Left lung (tissue), 10 donors: ENCODE data around the gene METTL16. TPM values are rescaled to one million over a fixed set of nuclear protein-coding genes. Genes with fewer than 3 reads are reported as not detected.

Experiments
- ATAC-seq: fragments of 200-7000 bp; cut with Tn5 transposase; one replicate; pipeline ENCODE4 v1.9.1; 2020; ENCODE audit warnings: moderate library complexity
- DNase-seq, 4 donors: peaks; one replicate each; pipeline ENCODE4 v3.0.0-alpha.2; 2013 to 2020
- H3K27ac ChIP-seq, 2 donors: fragments of 200-600 bp; sonication (generic) in 1 of 2; one replicate each; pipeline versions ENCODE4 v1.5.0 to v1.8.0; 2020 to 2021
- H3K27me3 ChIP-seq, 2 donors: fragments of 200-600 bp; sonication (generic) in 1 of 2; one replicate each; pipeline versions ENCODE4 v1.5.0 to v1.8.0; 2020 to 2021
- H3K36me3 ChIP-seq, 2 donors: fragments of 200-600 bp; sonication (generic) in 1 of 2; one replicate each; pipeline versions ENCODE4 v1.5.0 to v1.8.0; 2020 to 2021
- H3K4me1 ChIP-seq, 2 donors: fragments of 200-600 bp; one replicate each; pipeline ENCODE4 v1.8.0; 2021
- H3K4me3 ChIP-seq, 2 donors: fragments of 200-600 bp; sonication (generic) in 1 of 2; one replicate each; pipeline versions ENCODE4 v1.5.0 to v1.8.0; 2020 to 2021; ENCODE audit warnings: mild to moderate bottlenecking in 1 of 2
- H3K9me3 ChIP-seq, 2 donors: fragments of 200-600 bp; sonication (generic) in 1 of 2; one replicate each; pipeline versions ENCODE4 v1.5.0 to v1.8.0; 2020 to 2021
- intact Hi-C, 2 donors: fragments of 100-400 bp; cut with DNase I; formaldehyde crosslinking; loops; one replicate each; pipeline versions ENCODE4 v1.11.2 to v1.14.2; 2022
- polyA plus RNA-seq, 6 donors: library from polyadenylated mRNA; unstranded; fragments of 120-200 nt; gene quantifications; one replicate each; pipeline ENCODE4 v1.2.1, GENCODE V29; 2013; ENCODE audit not compliant: insufficient read length in 6 of 6
- total RNA-seq, 2 donors: library from RNA; stranded (reverse); fragmentation: NEBNext Ultra II Directional; extraction: Animal tissue kit (Norgen Biotek cat#: 25700); gene quantifications; one replicate each; pipeline ENCODE4 v1.2.1, GENCODE V29; 2021
- TF ChIP-seq, protein P1 (sequence below), 2 donors: fragments of 200-600 bp; sonication (generic) in 1 of 2; IDR thresholded peaks; one replicate each; pipeline versions ENCODE4 v1.5.0 to v1.8.0; 2021; ENCODE audit warnings: antibody characterized with exemption in 2 of 2
- donor health status: DM: no; HTN: yes; CAD: no.
- donor health status: DM: no; HTN: no; CAD: no.

The METTL16 gene
- total and polyA plus RNA-seq, 8 donors = 25.1 to 51.8 (median 38.7) TPM

DNA sequence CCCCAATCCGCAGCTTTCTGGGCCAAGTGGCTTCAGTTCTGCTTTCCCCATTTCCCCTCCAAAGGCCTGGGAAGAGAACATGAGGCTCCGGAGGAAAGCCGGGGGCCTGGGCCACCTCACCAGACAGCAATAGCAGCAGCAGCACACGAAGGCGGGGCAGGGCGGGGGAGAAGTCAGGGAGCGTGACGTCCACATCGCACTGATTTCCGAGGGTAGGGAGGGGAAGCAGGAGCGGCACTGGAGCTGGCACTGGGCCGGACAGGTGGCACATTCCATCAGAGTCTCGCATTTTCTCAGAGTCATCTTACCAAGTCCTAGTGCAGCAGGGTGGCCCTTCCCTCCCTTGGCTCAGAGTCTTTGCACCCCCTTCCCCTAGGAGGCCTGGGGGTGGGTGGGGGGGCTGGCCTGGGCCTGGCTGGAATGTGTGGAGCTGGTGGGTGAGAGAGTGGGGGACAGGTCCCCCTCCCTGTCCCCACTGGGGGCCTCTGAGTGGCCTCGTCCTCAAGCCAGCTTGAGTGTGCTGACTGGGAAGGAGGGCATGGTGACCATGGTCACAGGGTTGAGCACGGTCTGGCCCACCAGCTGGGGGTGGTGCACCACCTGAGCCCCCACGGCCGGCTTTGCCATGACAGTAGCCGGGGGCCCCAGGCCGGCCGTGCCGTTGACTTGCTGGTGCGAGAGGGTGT is 125.1 kb downstream of the METTL16 start:
- peaks cover 15 to 31% of the 10 kb centered on the region in 2 donors for H3K4me1 ChIP-seq
- peaks cover 0 to 36% of the 10 kb centered on the region in 2 donors for H3K36me3 ChIP-seq
- H3K27ac ChIP-seq = no peak overlapping the region
- ATAC-seq (peak; percentile 9), DNase-seq (peak in 1 of 4 donors; percentile 36)
- no peak overlapping the region for H3K4me3 ChIP-seq
- H3K9me3 ChIP-seq = no peaks in the 10 kb centered on the region
- TF ChIP-seq, protein P1, sequence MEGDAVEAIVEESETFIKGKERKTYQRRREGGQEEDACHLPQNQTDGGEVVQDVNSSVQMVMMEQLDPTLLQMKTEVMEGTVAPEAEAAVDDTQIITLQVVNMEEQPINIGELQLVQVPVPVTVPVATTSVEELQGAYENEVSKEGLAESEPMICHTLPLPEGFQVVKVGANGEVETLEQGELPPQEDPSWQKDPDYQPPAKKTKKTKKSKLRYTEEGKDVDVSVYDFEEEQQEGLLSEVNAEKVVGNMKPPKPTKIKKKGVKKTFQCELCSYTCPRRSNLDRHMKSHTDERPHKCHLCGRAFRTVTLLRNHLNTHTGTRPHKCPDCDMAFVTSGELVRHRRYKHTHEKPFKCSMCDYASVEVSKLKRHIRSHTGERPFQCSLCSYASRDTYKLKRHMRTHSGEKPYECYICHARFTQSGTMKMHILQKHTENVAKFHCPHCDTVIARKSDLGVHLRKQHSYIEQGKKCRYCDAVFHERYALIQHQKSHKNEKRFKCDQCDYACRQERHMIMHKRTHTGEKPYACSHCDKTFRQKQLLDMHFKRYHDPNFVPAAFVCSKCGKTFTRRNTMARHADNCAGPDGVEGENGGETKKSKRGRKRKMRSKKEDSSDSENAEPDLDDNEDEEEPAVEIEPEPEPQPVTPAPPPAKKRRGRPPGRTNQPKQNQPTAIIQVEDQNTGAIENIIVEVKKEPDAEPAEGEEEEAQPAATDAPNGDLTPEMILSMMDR (IDR thresholded peaks at IDR 0.05) = no peak
- no peaks in the 10 kb centered on the region for H3K27me3 ChIP-seq
- intact Hi-C loops = no loop called here

DNA sequence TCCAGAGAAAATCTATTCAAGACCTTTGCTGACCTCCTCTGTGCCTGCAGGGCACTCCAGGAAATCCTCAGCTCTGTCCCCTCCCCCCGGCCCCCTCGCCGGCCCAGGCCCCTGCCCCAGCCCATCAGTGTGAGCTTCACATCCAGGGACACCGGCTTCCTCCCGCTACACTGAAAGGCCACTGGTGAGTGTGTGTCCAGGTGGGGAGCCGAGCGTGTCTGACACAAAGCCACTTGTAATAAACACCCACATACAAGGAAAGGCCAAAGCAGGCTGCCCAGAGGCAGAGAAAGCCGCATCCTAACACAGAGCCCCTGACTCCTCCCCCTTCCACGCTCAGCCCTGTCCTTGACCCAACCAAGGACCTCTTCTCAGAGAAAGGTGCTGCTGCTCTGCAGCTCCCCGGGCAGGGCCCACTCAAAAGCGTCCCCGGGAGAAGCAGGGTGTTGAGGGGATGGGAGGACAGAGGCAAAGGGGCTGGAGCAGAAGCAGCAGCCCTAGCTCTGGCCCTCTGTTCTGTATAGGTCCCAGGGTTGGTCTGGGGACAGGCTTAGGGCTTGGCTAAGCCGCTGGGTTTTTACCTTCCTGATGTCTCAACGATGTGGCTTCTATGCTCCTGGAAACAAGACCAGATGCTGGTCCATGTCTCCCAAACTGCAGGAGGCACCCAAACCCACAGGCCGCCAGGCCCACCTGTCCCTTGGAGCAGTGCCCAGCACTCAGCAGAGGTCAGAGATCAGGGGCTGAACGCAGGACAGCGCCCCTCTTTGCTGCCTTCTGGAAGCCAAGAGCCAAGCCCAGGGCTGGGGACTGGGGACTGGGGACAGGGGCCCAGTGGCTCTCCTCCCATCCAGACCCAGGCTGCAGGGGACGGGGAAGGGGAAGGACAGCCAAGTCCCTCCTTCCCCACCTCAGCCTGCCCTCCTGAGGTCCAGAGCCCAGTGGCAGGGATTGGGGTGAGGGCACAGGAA is 126.2 kb downstream of the METTL16 start:
- TF ChIP-seq, protein P1 (IDR thresholded peaks at IDR 0.05) = no peak
- no peak for DNase-seq
- no peak for ATAC-seq
- Histone ChIP-seq H3K27me3 (no peaks in the 10 kb centered on the region), H3K27ac (no peak overlapping the region), H3K4me1 (peaks cover 10 to 21% of the 10 kb centered on the region in 2 donors), H3K36me3 (peaks cover 0 to 38% of the 10 kb centered on the region in 2 donors), H3K9me3 (no peaks in the 10 kb centered on the region), H3K4me3 (no peak overlapping the region)
- intact Hi-C loops = no loop called here

DNA sequence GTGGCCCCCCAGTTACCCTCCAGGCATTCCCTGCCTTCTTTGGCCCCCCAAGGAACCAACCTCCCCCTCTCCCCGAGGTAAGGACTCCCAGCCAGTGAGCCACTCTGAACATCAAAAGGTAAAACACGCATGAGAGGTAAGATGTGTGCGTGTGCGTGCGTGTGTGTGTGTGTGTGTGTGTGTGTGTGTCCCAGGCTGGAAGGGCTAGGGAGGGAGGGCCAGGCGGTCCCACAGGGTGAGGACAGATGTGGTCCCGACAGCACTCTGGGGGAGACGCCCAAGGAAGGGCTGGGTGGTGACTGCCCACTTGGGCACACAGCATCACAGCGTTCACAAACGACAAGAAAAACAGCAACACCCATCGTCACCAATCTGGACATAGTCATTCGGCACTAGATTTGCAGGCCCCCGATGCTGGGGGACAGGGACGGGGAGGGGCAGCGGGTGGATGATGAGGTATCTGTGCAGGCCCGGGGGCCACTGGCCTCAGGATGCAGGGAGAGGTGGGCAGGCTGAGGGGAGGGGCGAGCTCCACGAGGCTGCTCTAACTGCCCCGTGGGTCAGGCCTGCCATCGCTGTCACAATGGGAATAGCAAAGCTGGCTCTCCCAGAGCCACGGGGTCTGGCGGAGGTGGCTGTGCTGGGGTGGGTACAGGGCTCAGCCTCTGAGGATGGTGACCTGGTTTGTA is 127.1 kb downstream of the METTL16 start:
- Histone ChIP-seq H3K36me3 (peaks cover 0 to 47% of the 10 kb centered on the region in 2 donors), H3K4me1 (peaks cover 5 to 13% of the 10 kb centered on the region in 2 donors), H3K4me3 (no peak overlapping the region), H3K9me3 (no peaks in the 10 kb centered on the region), H3K27me3 (no peaks in the 10 kb centered on the region), H3K27ac (no peak overlapping the region)
- DNase-seq (no peak), ATAC-seq (no peak)
- intact Hi-C loops = loop anchor here in 1 of 2 donors (5.0 kb wide), 1 partner anchor 33 kb away; no protein-coding TSS in a partner anchor
- TF ChIP-seq, protein P1 (IDR thresholded peaks at IDR 0.05) = no peak

DNA sequence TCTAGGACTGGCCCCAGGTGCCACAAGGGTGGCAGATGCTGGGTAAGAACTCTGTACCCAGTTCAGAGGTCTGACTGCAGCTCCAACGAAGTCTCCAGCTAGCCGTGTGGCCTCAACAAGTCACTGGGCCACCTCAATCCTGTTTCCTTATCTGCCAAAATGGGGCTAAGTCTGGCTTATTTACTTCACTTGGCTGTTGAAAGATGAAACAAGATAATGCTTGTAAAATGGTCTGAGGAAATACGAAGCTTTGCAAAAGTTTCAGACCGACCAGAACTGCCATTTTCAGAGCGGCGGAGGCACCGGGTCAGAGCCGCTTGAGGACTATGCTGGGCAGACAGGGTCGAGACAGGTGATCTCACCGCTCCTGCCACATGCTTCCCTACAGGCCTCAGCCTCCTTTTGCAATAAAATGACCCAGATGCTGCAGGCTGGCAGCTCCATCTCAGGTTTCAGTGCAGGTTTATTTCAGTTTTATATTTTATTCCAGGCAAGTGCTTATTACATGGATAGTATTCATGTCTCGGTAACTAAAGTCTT is 128.0 kb downstream of the METTL16 start:
- no peaks in the 10 kb centered on the region for H3K27me3 ChIP-seq
- TF ChIP-seq, protein P1 (IDR thresholded peaks at IDR 0.05) = no peak
- peak overlapping the region in 1 of 2 donors; percentile 33 for H3K27ac ChIP-seq
- DNase-seq (no peak), ATAC-seq (no peak)
- intact Hi-C loops = loop anchor here in 1 of 2 donors (5.0 kb wide), 1 partner anchor 34 kb away; no protein-coding TSS in a partner anchor
- no peak overlapping the region for H3K4me3 ChIP-seq
- H3K36me3 ChIP-seq = peaks cover 0 to 52% of the 10 kb centered on the region in 2 donors
- peaks cover 5 to 8% of the 10 kb centered on the region in 2 donors for H3K4me1 ChIP-seq
- H3K9me3 ChIP-seq = no peaks in the 10 kb centered on the region
